ENCODE results near the gene RAD51B. TPM values are rescaled to one million over a fixed set of nuclear protein-coding genes. Genes with fewer than 3 reads are reported as not detected.

Gene RAD51B
- total RNA-seq, 1 experiment from 2014 or later: 16.7 TPM

- DNase-seq: no peak
- Histone ChIP-seq H2BK5ac (ENCODE audit: insufficient read length, low read length) (no peak overlapping the region), H3T11ph (ENCODE audit: low read length) (no peak overlapping the region), H4K5ac (ENCODE audit: insufficient read length, low read depth, low read length) (no peak overlapping the region), H2AFZ (ENCODE audit: low read length) (no peak overlapping the region), H3K14ac (ENCODE audit: insufficient read depth, low read length) (peak overlapping the region; percentile 23), H4K91ac (ENCODE audit: insufficient read length, low read depth, low read length) (no peak overlapping the region), H2AK5ac (ENCODE audit: insufficient read length, low read length) (peak overlapping the region; percentile 24), H3K23me2 (ENCODE audit: insufficient read length, low read depth, low read length, poor library complexity, severe bottlenecking) (no peaks in the 10 kb centered on the region), H2BK20ac (ENCODE audit: low read depth, low read length, poor library complexity, severe bottlenecking) (no peak overlapping the region), H2BK120ac (ENCODE audit: low read depth, low read length, poor library complexity, severe bottlenecking) (no peak overlapping the region), H3K23ac (ENCODE audit: insufficient read length, low read depth, low read length) (no peak overlapping the region), H3K27ac (ENCODE audit: insufficient read length, low read depth, low read length) (no peak overlapping the region), H3K4me1 (ENCODE audit: insufficient read depth, low read length) (peaks cover 17% of the 10 kb centered on the region; the same call in 1 of the 2 replicates), H3K4ac (ENCODE audit: low read depth, low read length) (no peak overlapping the region; the same call in 1 of the 2 replicates), H2BK15ac (ENCODE audit: low read depth, low read length) (no peak overlapping the region), H3K79me2 (ENCODE audit: insufficient read depth, low read length) (no peaks in the 10 kb centered on the region), H3K9me3 (ENCODE audit: control insufficient read depth, low read depth, low read length) (no peaks in the 10 kb centered on the region), H4K20me1 (ENCODE audit: control insufficient read depth, insufficient read depth, insufficient read length) (no peaks in the 10 kb centered on the region), H3K79me1 (ENCODE audit: insufficient read depth, low read depth, low read length, poor library complexity, severe bottlenecking) (no peaks in the 10 kb centered on the region), H3K18ac (ENCODE audit: insufficient read length, low read depth, low read length) (no peak overlapping the region), H3K27me3 (ENCODE audit: insufficient read depth, low read length) (no peaks in the 10 kb centered on the region), H4K8ac (replicated peaks; ENCODE audit: insufficient read length, low read depth, low read length) (no peak overlapping the region), H2BK12ac (ENCODE audit: insufficient read length, low read depth, low read length) (no peak overlapping the region), H3K56ac (ENCODE audit: insufficient read length, low read depth, low read length) (no peak overlapping the region), H3K9ac (ENCODE audit: extremely low read depth, insufficient read length, low read length) (no peak overlapping the region), H3K4me2 (ENCODE audit: insufficient read depth, insufficient read length, low read length) (no peak overlapping the region)
- no peak overlapping the region for H3K4me3 Mint-ChIP-seq
- peak overlapping the region in 1 of 3 experiments; percentile 60; a peak in 2 of 7 replicates for H3K27ac Mint-ChIP-seq
- H3K36me3 Mint-ChIP-seq (ENCODE audit: insufficient read depth in 1 of 3, low read depth in 3 of 3): peaks cover 6 to 28% (median 23%) of the 10 kb centered on the region in 3 experiments; a peak in 6 of 7 replicates
- no CpG with 5 or more reads among the region's 4 CpGs for WGBS (ENCODE audit: extremely low coverage, insufficient read length, low lambda C conversion rate)
- peaks cover 21 to 29% of the 10 kb centered on the region in 2 experiments for H3K9me3 Mint-ChIP-seq
- TF ChIP-seq, protein P1, sequence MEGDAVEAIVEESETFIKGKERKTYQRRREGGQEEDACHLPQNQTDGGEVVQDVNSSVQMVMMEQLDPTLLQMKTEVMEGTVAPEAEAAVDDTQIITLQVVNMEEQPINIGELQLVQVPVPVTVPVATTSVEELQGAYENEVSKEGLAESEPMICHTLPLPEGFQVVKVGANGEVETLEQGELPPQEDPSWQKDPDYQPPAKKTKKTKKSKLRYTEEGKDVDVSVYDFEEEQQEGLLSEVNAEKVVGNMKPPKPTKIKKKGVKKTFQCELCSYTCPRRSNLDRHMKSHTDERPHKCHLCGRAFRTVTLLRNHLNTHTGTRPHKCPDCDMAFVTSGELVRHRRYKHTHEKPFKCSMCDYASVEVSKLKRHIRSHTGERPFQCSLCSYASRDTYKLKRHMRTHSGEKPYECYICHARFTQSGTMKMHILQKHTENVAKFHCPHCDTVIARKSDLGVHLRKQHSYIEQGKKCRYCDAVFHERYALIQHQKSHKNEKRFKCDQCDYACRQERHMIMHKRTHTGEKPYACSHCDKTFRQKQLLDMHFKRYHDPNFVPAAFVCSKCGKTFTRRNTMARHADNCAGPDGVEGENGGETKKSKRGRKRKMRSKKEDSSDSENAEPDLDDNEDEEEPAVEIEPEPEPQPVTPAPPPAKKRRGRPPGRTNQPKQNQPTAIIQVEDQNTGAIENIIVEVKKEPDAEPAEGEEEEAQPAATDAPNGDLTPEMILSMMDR (conservative IDR thresholded peaks at IDR 0.05): no peak
- peaks cover 1% of the 10 kb centered on the region; the same call in 1 of the 2 replicates for H3K27me3 Mint-ChIP-seq (ENCODE audit: low read depth)
- H3K4me1 Mint-ChIP-seq: peaks cover 42 to 48% of the 10 kb centered on the region in 2 experiments
These were observed 113.2 kb downstream of the RAD51B start for GRCh38 chr14:67932708-67933246.
